HepG2 (cell line): ENCODE data around the gene CDHR4. TPM values are rescaled to one million over a fixed set of nuclear protein-coding genes. Genes with fewer than 3 reads are reported as not detected.
A peak's percentile ranks its signal among the peaks of the same experiment; 100 is the strongest.

Experiments
- ATAC-seq: fragments of 200-7000 bp; cut with Tn5 transposase; 3 replicates; pipeline ENCODE4 v1.9.1; 2020; ENCODE audit warnings: mild to moderate bottlenecking, moderate library complexity
- BruUV-seq: library from RNA; stranded (reverse); fragments of 400-500 nt; replicated peaks from 2 replicates; lab custom pipeline; 2021; lab: Mats Ljungman, UMichigan
- CTCF ChIA-PET: fragments of 300-600 bp; formaldehyde crosslinking; extraction: SDS; loops from one replicate; lab custom pipeline; 2021; ENCODE audit warnings: low total read pairs, inconsistent platforms, low intra/inter-chr PET ratio; lab: Yijun Ruan, JAX
- POLR2A ChIA-PET: fragments of 350-600 bp; sonication (Branson Sonifier 250); formaldehyde crosslinking; loops from one replicate; lab custom pipeline; 2020; ENCODE audit warnings: antibody characterized with exemption, inconsistent platforms; lab: Yijun Ruan, JAX
- DNase-seq: peaks from one replicate; pipeline ENCODE4 v3.0.0-alpha.2; 2015; ENCODE audit warnings: low spot score
- FAIRE-seq: peaks from 3 replicates; lab custom pipeline; 2011; peaks lifted over from hg19 to GRCh38; lab: Jason Lieb, UNC
- H2AFZ ChIP-seq: one replicate; pipeline ENCODE4 v1.6.1; 2011; ENCODE audit warnings: low read length, inconsistent platforms
- H3K27ac ChIP-seq: fragments of 300-600 bp; 3 replicates; pipeline ENCODE4 v1.8.0; 2011; ENCODE audit warnings: mixed run types, mild to moderate bottlenecking, mixed read lengths, low read length, inconsistent platforms; ENCODE audit not compliant: insufficient read depth; ENCODE audit errors: extremely low read length
- H3K27me3 ChIP-seq, 2 experiments: fragments of 200-600 bp in 1 of 2; 2 replicates in 1 of 2; 3 replicates in 1 of 2; pipeline versions ENCODE4 v1.6.0 to v1.8.0; 2011; ENCODE audit warnings: low read length in 2 of 2, mild to moderate bottlenecking in 2 of 2, moderate library complexity in 2 of 2, inconsistent platforms in 1 of 2; ENCODE audit not compliant: insufficient read depth in 2 of 2, control insufficient read depth in 1 of 2
- H3K36me3 ChIP-seq, 2 experiments: fragments of 200-600 bp in 1 of 2; replicated peaks in 1 of 2; 2 replicates in 1 of 2; 3 replicates in 1 of 2; pipeline versions ENCODE4 v1.5.1 to v1.8.0; 2011; ENCODE audit warnings: low read length in 2 of 2, inconsistent platforms in 1 of 2; ENCODE audit not compliant: insufficient read depth in 2 of 2, control insufficient read depth in 1 of 2
- H3K4me1 ChIP-seq: 2 replicates; pipeline ENCODE4 v1.5.1; 2012; ENCODE audit warnings: low read length, inconsistent platforms; ENCODE audit not compliant: insufficient read depth
- H3K4me2 ChIP-seq: 2 replicates; pipeline ENCODE4 v1.6.0; 2011; ENCODE audit warnings: low read depth, low read length, inconsistent platforms
- H3K4me3 ChIP-seq, 3 experiments: fragments of 200-600 bp in 1 of 3; sonication (generic), shearing (Covaris generic) in 1 of 3; replicated peaks in 1 of 3; 2 replicates each; pipeline ENCODE4 v1.5.1; 2011 to 2016; ENCODE audit warnings: low read length in 3 of 3, inconsistent platforms in 2 of 3, low read depth in 2 of 3, mild to moderate bottlenecking in 2 of 3, control low read depth in 1 of 3, mixed read lengths in 1 of 3; ENCODE audit not compliant: insufficient read depth in 1 of 3
- H3K79me2 ChIP-seq: one replicate; pipeline ENCODE4 v1.6.1; 2011; ENCODE audit warnings: low read length, inconsistent platforms; ENCODE audit not compliant: insufficient read depth
- H3K9ac ChIP-seq: 2 replicates; pipeline ENCODE4 v1.6.0; 2011; ENCODE audit warnings: mild to moderate bottlenecking, low read depth, low read length, inconsistent platforms; ENCODE audit not compliant: insufficient read depth
- H3K9me3 ChIP-seq: 2 replicates; pipeline ENCODE4 v1.5.1; 2012; ENCODE audit warnings: mild to moderate bottlenecking, low read length
- H4K20me1 ChIP-seq: 2 replicates; pipeline ENCODE4 v1.6.0; 2011; ENCODE audit warnings: inconsistent platforms, mild to moderate bottlenecking, low read length, moderate library complexity; ENCODE audit not compliant: insufficient read depth
- ARHGAP35 ChIP-seq: sonication (generic); formaldehyde crosslinking; IDR thresholded peaks from 2 replicates; pipeline ENCODE4 v1.9.0; 2022; ENCODE audit warnings: mild to moderate bottlenecking, inconsistent platforms, moderate library complexity, missing genetic modification reagents, borderline replicate concordance
- HMGA1 ChIP-seq: sonication (generic); formaldehyde crosslinking; conservative IDR thresholded peaks from 2 replicates; pipeline ENCODE4 v1.4.0; 2020; ENCODE audit warnings: missing genetic modification reagents
- KDM6A ChIP-seq: IDR thresholded peaks from 2 replicates; pipeline ENCODE4 v1.6.1; 2016; ENCODE audit warnings: low read depth
- KLF9 ChIP-seq: IDR thresholded peaks from 2 replicates; pipeline ENCODE4 v1.6.1; 2016; ENCODE audit warnings: low read depth
- LCORL ChIP-seq, 2 experiments: fragments of 450-650 bp in 1 of 2; sonication (generic) in 1 of 2; formaldehyde crosslinking in 1 of 2; IDR thresholded peaks; 2 replicates each; pipeline versions ENCODE4 v1.5.0 to v1.6.1; 2017 to 2020; ENCODE audit warnings: antibody characterized with exemption in 1 of 2, missing genetic modification reagents in 1 of 2
- MED1 ChIP-seq: sonication (generic); formaldehyde crosslinking; IDR thresholded peaks from 2 replicates; pipeline ENCODE4 v1.4.0; 2020; ENCODE audit warnings: missing genetic modification reagents
- SRY ChIP-seq: sonication (generic); formaldehyde crosslinking; IDR thresholded peaks from 2 replicates; pipeline ENCODE4 v1.8.0; 2022; ENCODE audit warnings: mild to moderate bottlenecking, missing genetic modification reagents
- SSRP1 ChIP-seq: IDR thresholded peaks from 2 replicates; pipeline ENCODE4 v1.6.1; 2016; ENCODE audit warnings: control low read depth
- TAF15 ChIP-seq: fragments of 200-400 bp; formaldehyde crosslinking; IDR thresholded peaks from one replicate; pipeline ENCODE4 v1.6.1; 2018; ENCODE audit warnings: mild to moderate bottlenecking, low read depth, low read length; ENCODE audit not compliant: poor library complexity, severe bottlenecking
- ZBTB20 ChIP-seq: sonication (generic); formaldehyde crosslinking; IDR thresholded peaks from 2 replicates; pipeline ENCODE4 v1.8.1; 2023; ENCODE audit warnings: missing genetic modification reagents, low read depth, mild to moderate bottlenecking, borderline replicate concordance
- ZNF18 ChIP-seq: sonication (generic); formaldehyde crosslinking; IDR thresholded peaks from 2 replicates; pipeline ENCODE4 v1.8.0; 2022; ENCODE audit warnings: mild to moderate bottlenecking, missing genetic modification reagents; ENCODE audit not compliant: insufficient replicate concordance
- ZNF337 ChIP-seq: sonication (generic); formaldehyde crosslinking; IDR thresholded peaks from 2 replicates; pipeline ENCODE4 v1.5.1; 2020; ENCODE audit warnings: missing genetic modification reagents, low read depth, mild to moderate bottlenecking, borderline replicate concordance
- ZNF644 ChIP-seq: IDR thresholded peaks from 2 replicates; pipeline ENCODE4 v1.6.1; 2016; ENCODE audit warnings: low read depth
- ZNF746 ChIP-seq: sonication (generic); formaldehyde crosslinking; IDR thresholded peaks from 2 replicates; pipeline ENCODE4 v1.8.0; 2022; ENCODE audit warnings: mild to moderate bottlenecking, missing genetic modification reagents
- WGBS: methylation state at CpG from one replicate; pipeline ENCODE4 v1.1.6; 2017; ENCODE audit warnings: low lambda C conversion rate; 5-methylcytosine and 5-hydroxymethylcytosine counted together
- in situ Hi-C: cut with HindIII; loops from 2 replicates; pipeline ENCODE4 v1.10.0; 2017; ENCODE audit warnings: low pct_unique_long_range_greater_than_20kb; ENCODE audit not compliant: extremely low pct_ligation_motif_present
- intact Hi-C: fragments of 100-400 bp; cut with micrococcal nuclease; formaldehyde crosslinking; loops from one replicate; pipeline ENCODE4 v1.10.0; 2022; ENCODE audit not compliant: unreplicated experiment
- polyA plus RNA-seq, 8 experiments: library from polyadenylated mRNA; depleted of rRNA in 3 of 8; stranded (reverse) in 7 of 8; unstranded in 1 of 8; fragments of >200 nt; fragmentation: Illumina TruSeq in 4 of 8; extraction: Trizol in 4 of 8; gene quantifications; 2 replicates each; pipeline versions ENCODE4 v1.2.1 to v1.2.3, GENCODE V29; 2011 to 2016; ENCODE audit warnings: low read depth in 4 of 8, missing spikeins in 1 of 8, mixed read lengths in 1 of 8; ENCODE audit not compliant: insufficient read depth in 1 of 8
- total RNA-seq, 5 experiments: library from RNA; depleted of rRNA; stranded (reverse); fragments of >200 nt; fragmentation: Illumina TruSeq; extraction: Trizol; gene quantifications; 2 replicates each; pipeline ENCODE4 v1.2.3, GENCODE V29; 2016; ENCODE audit warnings: low read depth in 1 of 5
- TF ChIP-seq, protein P1 (sequence below): sonication (generic); formaldehyde crosslinking; IDR thresholded peaks from 2 replicates; pipeline ENCODE4 v1.4.0; 2020; ENCODE audit warnings: missing genetic modification reagents
- TF ChIP-seq, protein P2 (sequence below): sonication (generic); formaldehyde crosslinking; IDR thresholded peaks from 2 replicates; pipeline ENCODE4 v1.9.0; 2022; ENCODE audit warnings: missing genetic modification reagents, mild to moderate bottlenecking, borderline replicate concordance

Gene CDHR4
- total and polyA plus RNA-seq, 2 of the 13 experiments (the other 11 are each of a cell fraction or from before 2014, with no cell fraction given) = 0.21 TPM; not detected in 1

GRCh38 chr3:49754536-49754935 lies 45.1 kb downstream of the CDHR4 start (continued):
- TF ChIP-seq SSRP1 (CRISPR knock-in tag) (no peak), ZNF746 (CRISPR knock-in tag) (no peak), HMGA1 (no peak), MED1 (no peak)

- WGBS = 84% methylated on average over 4 of the region's 4 CpGs
- H3K27ac ChIP-seq = peak overlapping the region; percentile 63
- no TSS peak for BruUV-seq
- H3K36me3 ChIP-seq = peaks cover 2 to 9% of the 10 kb centered on the region in 2 experiments; a peak in 3 of 5 replicates
- no peak overlapping the region for H2AFZ ChIP-seq
- in situ Hi-C loops (no loop called here), intact Hi-C loops (no loop called here)
- H3K27me3 ChIP-seq = no peaks in the 10 kb centered on the region
- no peak for FAIRE-seq
- H3K9ac ChIP-seq = no peak overlapping the region
- no peaks in the 10 kb centered on the region for H3K9me3 ChIP-seq
- peaks cover 63% of the 10 kb centered on the region for H3K79me2 ChIP-seq
- H3K4me3 ChIP-seq = no peak overlapping the region
- no peak for ATAC-seq
- no peaks in the 10 kb centered on the region; the same call in 1 of the 2 replicates for H4K20me1 ChIP-seq
- no peak overlapping the region for H3K4me2 ChIP-seq
- POLR2A ChIA-PET = interaction anchor here (2.2 kb wide), 1 partner anchor 35 kb away, joined by 4 read pairs; the partner anchor contains the start of gene IP6K1
- CTCF ChIA-PET = no interaction called here
- no peak for DNase-seq
- peaks cover 54% of the 10 kb centered on the region for H3K4me1 ChIP-seq
- TF ChIP-seq ZBTB20 (CRISPR knock-in tag) (no peak), ARHGAP35 (CRISPR knock-in tag) (no peak), HMGA1 (no peak), KLF9 (CRISPR knock-in tag) (no peak), SRY (CRISPR knock-in tag) (no peak), ZNF644 (no peak), LCORL (IDR thresholded peaks at IDR 0.05) (no peak), LCORL (CRISPR knock-in tag; IDR thresholded peaks at IDR 0.05) (no peak), TAF15 (no peak), KDM6A (CRISPR knock-in tag) (no peak), ZNF337 (CRISPR knock-in tag) (no peak), ZNF18 (CRISPR knock-in tag) (no peak)
- TF ChIP-seq, protein P1, sequence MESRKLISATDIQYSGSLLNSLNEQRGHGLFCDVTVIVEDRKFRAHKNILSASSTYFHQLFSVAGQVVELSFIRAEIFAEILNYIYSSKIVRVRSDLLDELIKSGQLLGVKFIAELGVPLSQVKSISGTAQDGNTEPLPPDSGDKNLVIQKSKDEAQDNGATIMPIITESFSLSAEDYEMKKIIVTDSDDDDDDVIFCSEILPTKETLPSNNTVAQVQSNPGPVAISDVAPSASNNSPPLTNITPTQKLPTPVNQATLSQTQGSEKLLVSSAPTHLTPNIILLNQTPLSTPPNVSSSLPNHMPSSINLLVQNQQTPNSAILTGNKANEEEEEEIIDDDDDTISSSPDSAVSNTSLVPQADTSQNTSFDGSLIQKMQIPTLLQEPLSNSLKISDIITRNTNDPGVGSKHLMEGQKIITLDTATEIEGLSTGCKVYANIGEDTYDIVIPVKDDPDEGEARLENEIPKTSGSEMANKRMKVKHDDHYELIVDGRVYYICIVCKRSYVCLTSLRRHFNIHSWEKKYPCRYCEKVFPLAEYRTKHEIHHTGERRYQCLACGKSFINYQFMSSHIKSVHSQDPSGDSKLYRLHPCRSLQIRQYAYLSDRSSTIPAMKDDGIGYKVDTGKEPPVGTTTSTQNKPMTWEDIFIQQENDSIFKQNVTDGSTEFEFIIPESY (CRISPR knock-in tag) = no peak
- TF ChIP-seq, protein P2, sequence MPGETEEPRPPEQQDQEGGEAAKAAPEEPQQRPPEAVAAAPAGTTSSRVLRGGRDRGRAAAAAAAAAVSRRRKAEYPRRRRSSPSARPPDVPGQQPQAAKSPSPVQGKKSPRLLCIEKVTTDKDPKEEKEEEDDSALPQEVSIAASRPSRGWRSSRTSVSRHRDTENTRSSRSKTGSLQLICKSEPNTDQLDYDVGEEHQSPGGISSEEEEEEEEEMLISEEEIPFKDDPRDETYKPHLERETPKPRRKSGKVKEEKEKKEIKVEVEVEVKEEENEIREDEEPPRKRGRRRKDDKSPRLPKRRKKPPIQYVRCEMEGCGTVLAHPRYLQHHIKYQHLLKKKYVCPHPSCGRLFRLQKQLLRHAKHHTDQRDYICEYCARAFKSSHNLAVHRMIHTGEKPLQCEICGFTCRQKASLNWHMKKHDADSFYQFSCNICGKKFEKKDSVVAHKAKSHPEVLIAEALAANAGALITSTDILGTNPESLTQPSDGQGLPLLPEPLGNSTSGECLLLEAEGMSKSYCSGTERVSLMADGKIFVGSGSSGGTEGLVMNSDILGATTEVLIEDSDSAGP (CRISPR knock-in tag) = no peak
Observed at GRCh38 chr3:49751501-49751900, 48.2 kb downstream of the CDHR4 start.
